ENCODE data around the gene PLCG2.
A peak's percentile ranks its signal among the peaks of the same experiment; 100 is the strongest.

PLCG2 gene

DNA sequence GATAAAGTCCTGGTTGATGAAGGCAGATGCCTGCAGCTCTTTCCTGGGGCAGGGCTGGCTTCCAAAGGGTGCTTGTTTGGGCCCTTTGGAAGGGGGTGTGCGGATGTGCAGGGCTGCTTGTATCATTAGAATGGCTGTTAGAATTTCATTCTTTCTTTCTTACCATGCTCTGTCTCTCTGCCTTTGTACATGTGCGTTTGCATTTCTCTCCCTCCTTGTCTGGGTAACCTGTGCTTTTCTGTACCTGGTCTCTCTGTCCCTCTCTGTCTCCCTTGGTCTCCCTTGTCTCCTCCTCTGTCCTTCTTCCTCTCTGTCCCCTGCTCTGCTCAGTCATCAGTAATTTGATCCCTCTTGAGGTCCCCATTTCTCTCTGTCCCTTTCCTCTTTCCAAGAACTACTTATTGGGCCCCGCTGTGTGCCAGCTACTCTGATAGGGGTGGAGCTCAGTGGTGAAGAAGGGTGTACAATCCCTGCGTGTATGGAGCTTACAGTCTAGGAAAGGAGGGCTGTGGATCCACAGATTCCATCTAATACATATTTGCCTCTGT, 69.3 kb downstream of the PLCG2 start:
- Histone ChIP-seq H3K9me3 (ENCODE audit: control insufficient read depth, insufficient read depth, low read length) (no peaks in the 10 kb centered on the region), H3K27ac (ENCODE audit: low read depth, low read length) (no peak overlapping the region), H3K4me3 (ENCODE audit: low read depth, low read length) (no peak overlapping the region), H3K36me3 (ENCODE audit: control insufficient read depth, insufficient read depth, low read length) (no peaks in the 10 kb centered on the region), H3K4me1 (ENCODE audit: control insufficient read depth, insufficient read depth, low read length) (no peaks in the 10 kb centered on the region), H3K27me3 (ENCODE audit: control insufficient read depth, insufficient read depth, low read length) (no peaks in the 10 kb centered on the region), H3K9ac (ENCODE audit: low read depth, low read length) (no peak overlapping the region)

DNA sequence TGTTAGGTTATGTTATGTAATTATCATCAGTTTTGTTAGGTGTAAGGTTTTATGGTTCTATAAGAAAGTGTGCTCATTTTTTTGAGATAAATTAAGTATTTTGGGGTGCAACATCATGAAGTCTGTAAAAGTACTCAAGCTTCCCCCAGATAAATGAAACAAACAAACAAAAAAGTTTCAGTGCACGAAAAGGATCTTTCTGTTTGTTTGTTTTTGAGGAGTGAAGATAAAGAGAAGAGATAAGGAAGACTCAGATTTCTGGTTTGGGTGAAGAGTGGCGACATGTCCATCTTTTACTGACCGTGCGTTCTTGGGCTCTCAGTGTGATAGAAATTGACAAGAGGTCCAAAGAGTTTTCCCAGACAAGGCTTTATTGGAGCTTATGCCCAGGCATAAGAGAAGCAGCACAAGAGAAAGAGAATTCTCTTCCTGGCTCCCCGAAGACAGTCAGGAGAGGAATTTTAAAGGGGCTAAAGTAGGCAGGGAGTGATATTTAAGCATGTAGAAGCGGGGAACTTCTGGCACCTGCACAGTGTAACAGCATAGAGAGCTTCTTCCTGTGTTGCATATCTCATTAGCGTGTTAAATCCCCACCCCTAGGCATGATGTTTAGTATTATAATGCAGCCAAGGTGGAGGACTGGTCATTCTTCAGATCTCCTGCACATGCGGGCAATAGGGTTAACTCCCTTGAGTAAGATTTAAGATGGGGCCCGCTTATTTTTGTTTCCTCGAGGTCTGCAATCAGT, 71.3 kb downstream of the PLCG2 start:
- Histone ChIP-seq H3K9me3 (ENCODE audit: control insufficient read depth, insufficient read depth, low read length) (no peaks in the 10 kb centered on the region), H3K4me1 (ENCODE audit: control insufficient read depth, insufficient read depth, low read length) (no peaks in the 10 kb centered on the region), H3K27ac (ENCODE audit: low read depth, low read length) (no peak overlapping the region), H3K4me3 (ENCODE audit: low read depth, low read length) (no peak overlapping the region), H3K9ac (ENCODE audit: low read depth, low read length) (no peak overlapping the region), H3K27me3 (ENCODE audit: control insufficient read depth, insufficient read depth, low read length) (no peaks in the 10 kb centered on the region), H3K36me3 (ENCODE audit: control insufficient read depth, insufficient read depth, low read length) (no peaks in the 10 kb centered on the region)

DNA sequence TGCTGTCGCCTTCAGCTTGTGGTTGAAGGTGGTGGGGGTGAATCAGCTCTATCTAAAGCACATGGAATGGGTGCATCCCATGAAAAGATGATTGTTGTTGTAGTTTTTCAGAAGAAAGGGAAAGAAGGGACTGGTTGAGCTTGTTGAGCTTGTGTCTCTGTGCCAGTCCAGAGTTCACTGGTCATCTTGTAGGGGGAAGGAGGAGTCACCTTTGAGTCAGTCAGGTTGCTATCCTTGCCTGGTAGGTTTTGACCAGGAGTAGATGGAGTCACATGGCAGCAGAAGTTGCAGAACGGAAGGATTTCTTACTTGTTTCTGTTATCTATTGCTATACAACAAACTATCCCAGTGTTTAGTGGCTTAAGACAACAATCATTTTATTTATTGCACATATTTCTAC, 73.3 kb downstream of the PLCG2 start:
- H3K27me3 ChIP-seq (ENCODE audit: control insufficient read depth, insufficient read depth, low read length): no peaks in the 10 kb centered on the region
- H3K27ac ChIP-seq (ENCODE audit: low read depth, low read length): no peak overlapping the region
- H3K4me1 ChIP-seq (ENCODE audit: control insufficient read depth, insufficient read depth, low read length): no peaks in the 10 kb centered on the region
- no peaks in the 10 kb centered on the region for H3K9me3 ChIP-seq (ENCODE audit: control insufficient read depth, insufficient read depth, low read length)
- H3K9ac ChIP-seq (ENCODE audit: low read depth, low read length): no peak overlapping the region
- no peak overlapping the region for H3K4me3 ChIP-seq (ENCODE audit: low read depth, low read length)
- no peaks in the 10 kb centered on the region for H3K36me3 ChIP-seq (ENCODE audit: control insufficient read depth, insufficient read depth, low read length)

DNA sequence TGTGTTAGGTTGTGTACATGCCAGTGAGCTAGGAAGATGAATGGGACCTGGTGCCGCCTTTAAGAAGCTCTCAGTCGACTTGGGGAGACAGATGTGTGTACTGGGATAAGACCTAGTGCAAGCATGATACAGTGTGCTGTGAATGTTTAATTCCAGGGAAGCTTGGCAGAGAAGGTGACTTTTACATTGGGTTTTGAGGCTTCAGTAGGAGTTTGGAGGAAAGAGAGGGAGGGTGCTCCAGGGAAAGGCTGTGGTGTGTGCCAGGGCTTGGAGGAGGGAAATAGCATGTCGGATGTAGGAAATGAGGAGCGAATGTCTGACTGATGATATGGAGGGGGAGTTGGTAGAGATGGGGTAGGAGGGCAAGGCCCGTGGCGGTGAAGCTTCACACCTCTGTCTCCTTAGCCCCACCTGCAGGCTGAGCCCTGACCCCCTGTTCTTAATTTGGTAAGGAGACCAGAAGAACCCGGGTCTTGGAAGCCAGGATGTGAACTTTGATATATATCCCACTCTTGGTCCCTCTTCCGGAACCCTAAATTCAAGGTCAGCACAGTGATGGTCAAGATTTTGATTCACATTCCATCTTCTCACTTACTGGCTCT, 76.6 kb downstream of the PLCG2 start:
- no peak overlapping the region for H3K4me3 ChIP-seq (ENCODE audit: low read depth, low read length)
- H3K27me3 ChIP-seq (ENCODE audit: control insufficient read depth, insufficient read depth, low read length): no peaks in the 10 kb centered on the region
- H3K4me1 ChIP-seq (ENCODE audit: control insufficient read depth, insufficient read depth, low read length): no peaks in the 10 kb centered on the region
- H3K9ac ChIP-seq (ENCODE audit: low read depth, low read length): no peak overlapping the region
- H3K9me3 ChIP-seq (ENCODE audit: control insufficient read depth, insufficient read depth, low read length): no peaks in the 10 kb centered on the region
- no peaks in the 10 kb centered on the region for H3K36me3 ChIP-seq (ENCODE audit: control insufficient read depth, insufficient read depth, low read length)
- H3K27ac ChIP-seq (ENCODE audit: low read depth, low read length): no peak overlapping the region

GRCh38 chr16:81860287-81861266, 81.5 kb downstream of the PLCG2 start:
- H3K4me1 ChIP-seq (ENCODE audit: control insufficient read depth, insufficient read depth, low read length): peaks cover 20% of the 10 kb centered on the region
- H3K9ac ChIP-seq (ENCODE audit: low read depth, low read length): no peak overlapping the region
- H3K27ac ChIP-seq (ENCODE audit: low read depth, low read length): no peak overlapping the region
- no peaks in the 10 kb centered on the region for H3K36me3 ChIP-seq (ENCODE audit: control insufficient read depth, insufficient read depth, low read length)
- H3K4me3 ChIP-seq (ENCODE audit: low read depth, low read length): no peak overlapping the region
- no peaks in the 10 kb centered on the region for H3K27me3 ChIP-seq (ENCODE audit: control insufficient read depth, insufficient read depth, low read length)
- H3K9me3 ChIP-seq (ENCODE audit: control insufficient read depth, insufficient read depth, low read length): no peaks in the 10 kb centered on the region

- Histone ChIP-seq H3K4me1 (ENCODE audit: control insufficient read depth, insufficient read depth, low read length) (peaks cover 20% of the 10 kb centered on the region), H3K4me3 (ENCODE audit: low read depth, low read length) (no peak overlapping the region), H3K27me3 (ENCODE audit: control insufficient read depth, insufficient read depth, low read length) (no peaks in the 10 kb centered on the region), H3K36me3 (ENCODE audit: control insufficient read depth, insufficient read depth, low read length) (no peaks in the 10 kb centered on the region), H3K9ac (ENCODE audit: low read depth, low read length) (no peak overlapping the region), H3K27ac (ENCODE audit: low read depth, low read length) (no peak overlapping the region), H3K9me3 (ENCODE audit: control insufficient read depth, insufficient read depth, low read length) (no peaks in the 10 kb centered on the region)
Measured at GRCh38 chr16:81861503-81861902, 82.4 kb downstream of the PLCG2 start.

DNA sequence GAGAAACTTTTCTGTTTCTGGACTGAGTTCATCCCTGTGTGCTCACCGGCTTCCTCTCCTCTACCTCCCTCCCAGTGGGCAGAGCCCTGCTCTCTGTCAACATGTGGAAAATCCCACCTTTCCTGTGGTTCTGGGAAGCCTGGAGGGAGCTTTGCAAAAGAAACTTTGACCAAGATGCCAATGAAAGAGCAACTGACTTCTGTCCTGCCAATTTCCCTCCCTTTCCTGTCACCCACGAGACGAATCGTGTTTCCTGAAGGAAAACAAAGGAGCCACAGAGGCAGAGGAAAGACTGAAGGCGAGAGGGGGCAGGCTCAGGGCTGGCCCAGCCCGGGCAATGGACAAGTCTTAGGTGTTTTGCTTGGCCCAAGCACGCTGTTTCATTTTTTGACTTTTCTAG, 82.8 kb downstream of the PLCG2 start:
- H3K4me3 ChIP-seq (ENCODE audit: low read depth, low read length): no peak overlapping the region
- H3K36me3 ChIP-seq (ENCODE audit: control insufficient read depth, insufficient read depth, low read length): no peaks in the 10 kb centered on the region
- no peak overlapping the region for H3K27ac ChIP-seq (ENCODE audit: low read depth, low read length)
- no peak overlapping the region for H3K9ac ChIP-seq (ENCODE audit: low read depth, low read length)
- H3K27me3 ChIP-seq (ENCODE audit: control insufficient read depth, insufficient read depth, low read length): no peaks in the 10 kb centered on the region
- peaks cover 20% of the 10 kb centered on the region for H3K4me1 ChIP-seq (ENCODE audit: control insufficient read depth, insufficient read depth, low read length)
- H3K9me3 ChIP-seq (ENCODE audit: control insufficient read depth, insufficient read depth, low read length): no peaks in the 10 kb centered on the region

GRCh38 chr16:81863630-81864352, 84.7 kb downstream of the PLCG2 start:
- no peaks in the 10 kb centered on the region for H3K27me3 ChIP-seq (ENCODE audit: control insufficient read depth, insufficient read depth, low read length)
- H3K36me3 ChIP-seq (ENCODE audit: control insufficient read depth, insufficient read depth, low read length): no peaks in the 10 kb centered on the region
- H3K4me1 ChIP-seq (ENCODE audit: control insufficient read depth, insufficient read depth, low read length): peaks cover 20% of the 10 kb centered on the region
- peak overlapping the region; percentile 54 for H3K27ac ChIP-seq (ENCODE audit: low read depth, low read length)
- H3K9me3 ChIP-seq (ENCODE audit: control insufficient read depth, insufficient read depth, low read length): no peaks in the 10 kb centered on the region
- no peak overlapping the region for H3K9ac ChIP-seq (ENCODE audit: low read depth, low read length)
- no peak overlapping the region for H3K4me3 ChIP-seq (ENCODE audit: low read depth, low read length)

DNA sequence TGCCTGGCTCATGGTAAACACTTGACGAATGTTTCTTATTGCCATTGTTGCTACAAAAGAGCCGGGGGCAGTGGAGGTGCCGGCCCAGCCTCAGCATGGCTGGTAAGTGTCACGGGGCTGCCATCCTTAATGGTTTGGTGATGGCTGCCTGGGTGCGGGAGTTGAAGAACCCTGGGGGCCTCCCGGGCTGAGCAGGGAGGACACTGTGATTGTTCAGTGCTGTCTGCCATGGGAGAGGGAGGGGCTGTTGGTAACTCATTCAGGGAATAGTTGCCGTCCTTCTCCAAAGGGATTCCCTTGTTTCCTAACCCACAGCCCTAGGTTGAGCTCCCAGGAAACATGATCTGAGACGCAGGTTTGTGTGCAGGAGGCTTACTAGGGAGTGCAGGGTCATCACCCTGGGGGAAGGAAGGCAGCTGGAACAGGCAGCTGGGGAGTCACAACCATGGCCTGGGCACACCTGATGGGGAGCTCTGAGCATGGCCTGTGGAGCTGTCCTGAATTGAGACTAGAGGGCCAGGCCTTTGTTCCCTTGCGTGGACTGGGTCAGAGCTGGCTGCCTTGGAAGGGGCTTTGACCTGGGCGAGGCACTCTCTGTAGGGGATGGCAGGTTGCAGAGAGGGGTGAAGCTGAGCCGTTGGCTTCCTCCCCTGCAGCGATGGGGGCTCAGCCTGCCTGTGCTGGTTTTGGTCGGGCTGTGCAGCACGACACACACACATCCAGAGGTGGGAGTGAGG, 85.7 kb downstream of the PLCG2 start:
- H3K27ac ChIP-seq (ENCODE audit: low read depth, low read length): peak overlapping the region; percentile 54
- peaks cover 20% of the 10 kb centered on the region for H3K4me1 ChIP-seq (ENCODE audit: control insufficient read depth, insufficient read depth, low read length)
- no peaks in the 10 kb centered on the region for H3K36me3 ChIP-seq (ENCODE audit: control insufficient read depth, insufficient read depth, low read length)
- no peak overlapping the region for H3K4me3 ChIP-seq (ENCODE audit: low read depth, low read length)
- H3K9me3 ChIP-seq (ENCODE audit: control insufficient read depth, insufficient read depth, low read length): no peaks in the 10 kb centered on the region
- H3K27me3 ChIP-seq (ENCODE audit: control insufficient read depth, insufficient read depth, low read length): no peaks in the 10 kb centered on the region
- H3K9ac ChIP-seq (ENCODE audit: low read depth, low read length): no peak overlapping the region

Measured in HUES48 (cell line).